Lower leg skin (tissue), 4 donors: Measurements from ENCODE around the gene IRF9. TPM values are rescaled to one million over a fixed set of nuclear protein-coding genes. Genes with fewer than 3 reads are reported as not detected.

Experiments used
- DNase-seq, 2 donors: peaks; one replicate each; pipeline ENCODE4 v3.0.0-alpha.2; 2019; ENCODE audit warnings: low spot score in 2 of 2
- H3K4me3 ChIP-seq: fragments of 200-600 bp; sonication (generic); 2 replicates; pipeline ENCODE4 v1.5.1; 2017; ENCODE audit warnings: mild to moderate bottlenecking, low read depth; ENCODE audit not compliant: poor library complexity, severe bottlenecking
- POLR2A ChIP-seq, 2 donors: fragments of 450-650 bp; IDR thresholded peaks; one replicate each; pipeline ENCODE4 v1.6.1; 2016 to 2017; ENCODE audit warnings: antibody characterized with exemption in 2 of 2, mild to moderate bottlenecking in 1 of 2, moderate library complexity in 1 of 2
- WGBS, 2 donors: methylation state at CpG; one replicate each; pipeline ENCODE4 v1.1.5; 2018; 5-methylcytosine and 5-hydroxymethylcytosine counted together
- intact Hi-C: fragments of 100-400 bp; cut with DNase I; formaldehyde crosslinking; loops from one replicate; pipeline ENCODE4 v1.15.0; 2023; ENCODE audit warnings: low total_unique reads
- total RNA-seq, 4 donors: library from RNA; depleted of rRNA; stranded (reverse); fragments of >200 nt; gene quantifications; one replicate each; pipeline ENCODE4 v1.1.0, GENCODE V29; 2016
- TF ChIP-seq, protein P1 (sequence below), 3 donors: fragments of 450-650 bp; IDR thresholded peaks; one replicate each; pipeline ENCODE4 v1.5.1; 2016; ENCODE audit warnings: antibody characterized with exemption in 3 of 3, mild to moderate bottlenecking in 3 of 3, moderate library complexity in 2 of 3

Gene IRF9
- total RNA-seq, 4 donors from 2014 or later, result 36.1 to 54.1 (median 44.2) TPM

DNA sequence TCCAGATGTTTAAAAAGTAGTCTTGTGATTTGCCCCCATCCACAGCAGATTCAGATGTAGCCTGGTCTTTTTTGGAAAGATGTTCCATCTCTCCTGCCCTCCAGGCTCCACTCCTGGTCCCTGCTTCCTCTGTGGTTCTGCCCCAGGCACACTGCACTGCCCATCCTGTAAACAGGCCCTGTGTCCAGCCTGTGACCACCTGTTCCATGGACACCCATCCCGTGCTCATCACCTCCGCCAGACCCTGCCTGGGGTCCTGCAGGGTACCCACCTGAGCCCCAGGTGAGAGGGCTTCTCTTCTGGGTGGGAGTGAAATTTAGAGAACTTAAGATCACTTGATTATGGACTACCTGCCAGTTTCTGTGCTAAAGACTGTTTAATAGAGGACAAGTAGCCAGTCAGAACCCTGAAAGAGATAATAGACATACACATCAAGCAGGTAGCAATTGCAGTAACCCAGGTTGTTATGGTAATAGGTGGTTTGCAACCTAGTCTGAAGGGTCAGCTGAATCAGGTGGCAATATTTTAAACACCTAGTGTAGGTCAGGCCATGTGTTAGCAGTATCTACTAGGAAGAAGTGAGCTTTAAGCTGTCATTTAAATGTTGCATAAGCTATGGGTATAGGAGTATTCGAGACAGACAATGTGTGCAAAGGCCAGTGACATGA, 11.6 kb upstream of the IRF9 start:
- WGBS, 2 donors, result 87 to 100% methylated on average over 3 of the region's 3 CpGs

DNA sequence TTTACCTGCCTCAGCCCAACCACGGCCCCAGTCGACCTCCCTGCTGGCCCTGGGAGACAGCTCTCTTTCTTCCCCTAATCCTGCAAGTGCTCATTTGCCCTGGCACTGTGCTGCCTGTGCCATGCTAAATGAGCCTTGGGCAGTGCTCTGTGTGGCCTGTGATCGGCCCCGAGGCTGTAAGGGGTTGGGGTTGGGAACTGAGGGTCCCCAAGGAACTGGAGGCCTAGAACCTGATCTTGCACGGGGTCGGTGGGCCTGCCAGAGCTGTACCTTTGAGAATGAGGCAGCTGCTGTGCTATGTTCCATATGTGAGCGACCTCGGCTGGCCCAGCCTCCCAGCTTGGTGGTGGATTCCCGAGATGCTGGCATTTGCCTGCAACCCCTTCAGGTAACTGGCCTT, 11.0 kb upstream of the IRF9 start:
- WGBS, 2 donors, result 89 to 94% methylated on average over 9 of the region's 9 CpGs
- TF ChIP-seq POLR2A (IDR thresholded peaks at IDR 0.05), result no peak
- no peak overlapping the region for H3K4me3 ChIP-seq
- no peak for DNase-seq
- intact Hi-C loops, result no loop called here

More for the DNA sequence above, 11.6 kb upstream of the IRF9 start:
- no peak for TF ChIP-seq POLR2A (IDR thresholded peaks at IDR 0.05)
- intact Hi-C loops, result no loop called here
- DNase-seq, result no peak
- no peak overlapping the region for H3K4me3 ChIP-seq

DNA sequence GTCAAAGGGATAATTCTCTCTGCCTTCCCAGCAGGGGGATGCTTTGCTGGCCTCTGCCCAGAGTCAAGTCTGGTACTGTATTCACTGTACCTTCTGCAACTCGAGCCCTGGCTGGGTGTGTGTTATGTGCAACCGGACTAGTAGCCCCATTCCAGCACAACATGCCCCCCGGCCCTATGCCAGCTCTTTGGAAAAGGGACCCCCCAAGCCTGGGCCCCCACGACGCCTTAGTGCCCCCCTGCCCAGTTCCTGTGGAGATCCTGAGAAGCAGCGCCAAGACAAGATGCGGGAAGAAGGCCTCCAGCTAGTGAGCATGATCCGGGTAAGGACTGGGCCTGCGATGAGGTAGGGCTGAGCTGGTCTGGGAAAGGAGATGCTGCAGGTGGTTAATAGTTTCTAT, 10.5 kb upstream of the IRF9 start:
- peak in 1 of 2 donors; percentile 82 for DNase-seq
- TF ChIP-seq POLR2A (IDR thresholded peaks at IDR 0.05), result no peak
- TF ChIP-seq, protein P1, sequence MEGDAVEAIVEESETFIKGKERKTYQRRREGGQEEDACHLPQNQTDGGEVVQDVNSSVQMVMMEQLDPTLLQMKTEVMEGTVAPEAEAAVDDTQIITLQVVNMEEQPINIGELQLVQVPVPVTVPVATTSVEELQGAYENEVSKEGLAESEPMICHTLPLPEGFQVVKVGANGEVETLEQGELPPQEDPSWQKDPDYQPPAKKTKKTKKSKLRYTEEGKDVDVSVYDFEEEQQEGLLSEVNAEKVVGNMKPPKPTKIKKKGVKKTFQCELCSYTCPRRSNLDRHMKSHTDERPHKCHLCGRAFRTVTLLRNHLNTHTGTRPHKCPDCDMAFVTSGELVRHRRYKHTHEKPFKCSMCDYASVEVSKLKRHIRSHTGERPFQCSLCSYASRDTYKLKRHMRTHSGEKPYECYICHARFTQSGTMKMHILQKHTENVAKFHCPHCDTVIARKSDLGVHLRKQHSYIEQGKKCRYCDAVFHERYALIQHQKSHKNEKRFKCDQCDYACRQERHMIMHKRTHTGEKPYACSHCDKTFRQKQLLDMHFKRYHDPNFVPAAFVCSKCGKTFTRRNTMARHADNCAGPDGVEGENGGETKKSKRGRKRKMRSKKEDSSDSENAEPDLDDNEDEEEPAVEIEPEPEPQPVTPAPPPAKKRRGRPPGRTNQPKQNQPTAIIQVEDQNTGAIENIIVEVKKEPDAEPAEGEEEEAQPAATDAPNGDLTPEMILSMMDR (IDR thresholded peaks at IDR 0.05), result no peak
- no peak overlapping the region for H3K4me3 ChIP-seq
- intact Hi-C loops, result no loop called here
- WGBS, 2 donors, result 87 to 92% methylated on average over 9 of the region's 9 CpGs

DNA sequence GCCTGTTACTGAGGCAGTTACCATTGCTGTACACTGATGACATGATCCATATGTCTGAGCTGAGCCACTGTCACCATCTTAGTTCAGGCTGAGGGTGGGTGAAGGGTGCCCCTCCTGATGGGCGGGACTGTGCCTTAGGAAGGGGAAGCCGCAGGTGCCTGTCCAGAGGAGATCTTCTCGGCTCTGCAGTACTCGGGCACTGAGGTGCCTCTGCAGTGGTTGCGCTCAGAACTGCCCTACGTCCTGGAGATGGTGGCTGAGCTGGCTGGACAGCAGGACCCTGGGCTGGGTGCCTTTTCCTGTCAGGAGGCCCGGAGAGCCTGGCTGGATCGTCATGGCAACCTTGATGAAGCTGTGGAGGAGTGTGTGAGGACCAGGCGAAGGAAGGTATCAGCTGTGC, 10.1 kb upstream of the IRF9 start:
- WGBS, 2 donors, result 90% methylated on average over 9 of the region's 9 CpGs
- no peak for DNase-seq
- TF ChIP-seq, protein P1 (IDR thresholded peaks at IDR 0.05), result no peak
- no peak for TF ChIP-seq POLR2A (IDR thresholded peaks at IDR 0.05)
- no peak overlapping the region for H3K4me3 ChIP-seq
- intact Hi-C loops, result no loop called here

DNA sequence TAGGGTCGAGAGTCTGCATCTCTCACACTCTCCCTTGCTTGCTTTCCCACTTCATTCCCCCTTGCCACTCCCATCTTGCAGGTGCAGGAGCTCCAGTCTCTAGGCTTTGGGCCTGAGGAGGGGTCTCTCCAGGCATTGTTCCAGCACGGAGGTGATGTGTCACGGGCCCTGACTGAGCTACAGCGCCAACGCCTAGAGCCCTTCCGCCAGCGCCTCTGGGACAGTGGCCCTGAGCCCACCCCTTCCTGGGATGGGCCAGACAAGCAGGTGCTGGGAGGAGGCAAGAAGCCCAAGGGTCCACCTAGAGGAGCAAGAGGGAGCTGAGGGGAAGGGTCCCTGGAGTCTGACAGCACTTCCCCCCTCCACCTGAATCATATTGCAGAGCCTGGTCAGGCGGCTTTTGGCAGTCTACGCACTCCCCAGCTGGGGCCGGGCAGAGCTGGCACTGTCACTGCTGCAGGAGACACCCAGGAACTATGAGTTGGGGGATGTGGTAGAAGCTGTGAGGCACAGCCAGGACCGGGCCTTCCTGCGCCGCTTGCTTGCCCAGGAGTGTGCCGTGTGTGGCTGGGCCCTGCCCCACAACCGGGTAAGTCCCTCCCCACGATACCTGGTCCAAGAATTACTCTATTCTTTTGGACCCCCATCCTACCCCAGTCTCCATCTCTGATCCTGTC, 9.5 kb upstream of the IRF9 start:
- intact Hi-C loops, result no loop called here
- no peak for DNase-seq
- WGBS, 2 donors, result 90 to 94% methylated on average over 13 to 16 of the region's 16 CpGs
- no peak overlapping the region for H3K4me3 ChIP-seq
- TF ChIP-seq, protein P1 (IDR thresholded peaks at IDR 0.05), result peak in 1 of 3 donors; percentile 7
- no peak for TF ChIP-seq POLR2A (IDR thresholded peaks at IDR 0.05)

DNA sequence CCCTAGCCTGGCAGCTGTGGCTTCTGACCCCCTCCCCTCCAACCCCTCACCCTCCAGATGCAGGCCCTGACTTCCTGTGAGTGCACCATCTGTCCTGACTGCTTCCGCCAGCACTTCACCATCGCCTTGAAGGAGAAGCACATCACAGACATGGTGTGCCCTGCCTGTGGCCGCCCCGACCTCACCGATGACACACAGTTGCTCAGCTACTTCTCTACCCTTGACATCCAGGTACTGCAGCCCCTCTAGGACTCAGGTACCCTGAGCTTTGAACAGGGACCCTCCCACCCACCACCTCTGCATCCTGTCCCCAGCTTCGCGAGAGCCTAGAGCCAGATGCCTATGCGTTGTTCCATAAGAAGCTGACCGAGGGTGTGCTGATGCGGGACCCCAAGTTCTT, 6.0 kb upstream of the IRF9 start:
- TF ChIP-seq, protein P1 (IDR thresholded peaks at IDR 0.05), result no peak
- no peak for TF ChIP-seq POLR2A (IDR thresholded peaks at IDR 0.05)
- intact Hi-C loops, result no loop called here
- 95 to 96% methylated on average over 10 of the region's 10 CpGs for WGBS, 2 donors

More for the DNA sequence above, 6.0 kb upstream of the IRF9 start:
- no peak for DNase-seq
- no peak overlapping the region for H3K4me3 ChIP-seq
